ENCODE data around the gene SPTBN1. TPM values are rescaled to one million over a fixed set of nuclear protein-coding genes. Genes with fewer than 3 reads are reported as not detected.
A peak's percentile ranks its signal among the peaks of the same experiment; 100 is the strongest.

The SPTBN1 gene
- total and polyA plus RNA-seq, 9 of the 15 experiments (the other 6 are each of a cell fraction or from before 2014, with no cell fraction given), result 8.9 to 66.8 (median 31.4) TPM

GRCh38 chr2:54560146-54560881 is 104.2 kb downstream of the SPTBN1 start (continued):
- TF ChIP-seq SFPQ (IDR thresholded peaks at IDR 0.05; ENCODE audit: low read depth, low read length) (no peak), ELF2 (CRISPR knock-in tag; IDR thresholded peaks at IDR 0.05) (0 out of 2 replicates have a peak, but pooled peaks have one; percentile 32), CBFB (CRISPR knock-in tag; IDR thresholded peaks at IDR 0.05) (no peak), AFF4 (CRISPR knock-in tag; IDR thresholded peaks at IDR 0.05) (no peak), JUNB (CRISPR knock-in tag; conservative IDR thresholded peaks at IDR 0.05) (no peak), ZNF561 (CRISPR knock-in tag; conservative IDR thresholded peaks at IDR 0.05) (no peak), ZBTB7A (IDR thresholded peaks at IDR 0.05; ENCODE audit: borderline replicate concordance, control insufficient read depth, low read depth, low read length) (peak; percentile 31; the same call in 1 of the 2 replicates), SMARCC2 (IDR thresholded peaks at IDR 0.05; ENCODE audit: low read depth) (no peak), SLC30A9 (CRISPR knock-in tag; IDR thresholded peaks at IDR 0.05) (no peak), NR2C1 (IDR thresholded peaks at IDR 0.05) (no peak), NR2C1 (tag; IDR thresholded peaks at IDR 0.05) (no peak), HMG20A (CRISPR knock-in tag; conservative IDR thresholded peaks at IDR 0.05) (no peak), ASH1L (IDR thresholded peaks at IDR 0.05; ENCODE audit: borderline replicate concordance, low read depth, partially characterized antibody) (no peak), NFE2 (IDR thresholded peaks at IDR 0.05; ENCODE audit: low read depth) (no peak), HDAC6 (IDR thresholded peaks at IDR 0.05; ENCODE audit: low read depth, low read length) (no peak), NR0B1 (IDR thresholded peaks at IDR 0.05; ENCODE audit: partially characterized antibody) (no peak), ZNF282 (CRISPR knock-in tag; IDR thresholded peaks at IDR 0.05) (no peak), BACH1 (tag; IDR thresholded peaks at IDR 0.05) (peak; percentile 31; the same call in 1 of the 2 replicates), ELK3 (CRISPR knock-in tag; IDR thresholded peaks at IDR 0.05) (no peak), FOSL1 (tag; conservative IDR thresholded peaks at IDR 0.05) (peak; percentile 13; the same call in 1 of the 2 replicates)

Measured in K562 (cell line).